GM19438 (cell line): ENCODE measurements around the gene NANOS2.
"Not testable (repeated sequence)": the region's sequence is repeated elsewhere in the genome, so short reads cannot be mapped to it uniquely, and the experiment has no call there.

Experiments used
- ATAC-seq: cut with Tn5 transposase; IDR thresholded peaks from one replicate; pipeline ENCODE4 v1.9.1; 2021; ENCODE audit warnings: low read depth; ENCODE audit not compliant: unreplicated experiment

NANOS2 gene

DNA sequence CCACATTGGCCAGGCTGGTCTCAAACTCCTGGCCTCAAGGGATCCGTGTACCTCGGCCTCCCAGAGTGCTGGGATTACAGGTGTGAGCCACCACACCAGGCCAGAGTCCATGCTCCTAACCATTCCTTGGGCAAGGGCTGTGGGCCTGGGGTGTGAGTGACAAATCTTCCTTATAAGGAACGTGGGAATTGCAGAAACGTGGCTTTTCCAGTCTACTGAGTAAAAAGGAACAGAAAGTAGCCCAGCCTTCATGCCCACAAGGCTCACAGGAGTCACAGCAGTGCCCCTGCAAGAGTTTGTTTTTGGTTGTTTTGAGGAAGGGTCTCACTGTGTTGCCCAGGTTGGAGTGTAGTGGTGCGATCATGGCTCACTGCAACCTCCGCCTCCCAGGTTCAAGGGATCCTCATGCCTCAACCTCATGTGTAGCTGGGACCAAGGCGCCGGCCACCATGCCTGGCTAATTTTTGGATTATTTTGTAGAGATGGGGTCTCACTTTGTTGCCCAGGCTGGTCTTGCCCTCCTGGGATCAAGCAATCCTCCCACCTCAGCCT lies 17.2 kb downstream of the NANOS2 start:
- no peak for ATAC-seq

DNA sequence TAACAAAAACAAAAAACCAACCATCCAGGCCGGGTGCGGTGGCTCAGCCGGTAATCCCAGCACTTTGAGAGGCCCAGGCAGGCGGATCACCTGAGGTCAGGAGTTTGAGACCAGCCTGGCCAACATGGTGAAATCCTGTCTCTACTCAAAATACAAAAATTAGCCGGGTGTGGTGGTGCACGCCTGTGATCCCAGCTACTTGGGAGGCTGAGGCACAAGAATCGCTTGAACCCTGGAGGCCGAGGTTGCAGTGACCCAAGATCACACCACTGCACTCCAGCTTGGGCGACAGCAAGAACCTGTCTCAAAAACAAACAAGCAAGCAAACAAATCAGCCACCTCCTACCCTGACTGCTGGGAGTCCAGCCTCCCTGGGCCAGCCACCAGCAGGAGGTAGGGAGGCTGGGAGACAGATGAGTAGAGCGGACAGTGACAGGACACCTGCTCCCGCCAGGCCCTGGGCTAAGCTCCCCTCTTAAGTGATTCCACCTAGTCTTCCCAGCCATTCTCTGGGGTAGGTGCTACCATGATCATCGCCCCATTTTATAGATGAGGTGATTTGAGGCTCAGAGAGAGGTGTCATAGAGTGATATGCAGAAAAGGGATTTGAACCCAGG lies 18.5 kb downstream of the NANOS2 start:
- not testable (repeated sequence) for ATAC-seq

DNA sequence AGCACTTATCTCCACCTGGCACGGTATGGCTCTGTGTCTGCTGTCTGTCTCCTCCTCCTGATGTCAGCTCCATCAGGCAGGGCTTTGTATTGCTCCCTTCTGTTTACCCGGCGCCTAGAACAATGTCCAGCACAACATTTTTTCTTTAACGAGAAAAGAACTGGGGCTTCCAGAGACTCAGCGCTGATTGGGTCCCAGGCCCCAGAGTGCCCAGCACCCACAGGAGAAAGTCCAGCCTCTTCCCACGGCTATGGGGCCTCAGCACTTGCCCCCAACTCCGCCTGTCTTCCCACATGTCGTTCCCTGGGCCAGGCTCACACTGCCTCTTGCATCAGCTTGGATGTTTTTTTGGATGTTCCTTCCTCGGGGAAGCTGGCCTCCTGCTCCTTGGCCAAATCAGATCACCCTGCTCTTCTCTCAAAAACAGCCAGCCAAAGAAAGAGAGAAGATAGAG lies 19.0 kb downstream of the NANOS2 start:
- no peak for ATAC-seq

DNA sequence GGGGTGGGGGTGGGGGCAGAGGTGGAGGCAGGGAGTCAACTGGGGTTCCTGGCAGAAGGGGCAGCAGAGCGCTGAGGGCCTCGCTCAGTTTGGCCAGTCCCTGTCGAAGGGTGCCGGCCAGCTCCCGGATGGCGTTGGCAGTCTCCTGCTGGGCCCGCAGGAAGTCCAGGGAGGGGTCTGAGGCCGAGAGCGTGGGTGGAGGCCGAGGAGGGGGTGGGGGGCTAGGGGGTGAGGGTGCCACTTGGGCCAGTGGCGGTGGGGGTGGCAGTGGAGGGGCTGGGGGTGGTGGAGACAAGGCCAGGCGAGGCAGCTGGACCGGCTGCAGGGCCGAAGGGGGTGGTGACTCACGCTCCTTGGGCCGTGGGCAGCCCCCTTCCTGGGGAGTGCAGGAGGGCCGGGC lies 23.7 kb downstream of the NANOS2 start:
- no peak for ATAC-seq

DNA sequence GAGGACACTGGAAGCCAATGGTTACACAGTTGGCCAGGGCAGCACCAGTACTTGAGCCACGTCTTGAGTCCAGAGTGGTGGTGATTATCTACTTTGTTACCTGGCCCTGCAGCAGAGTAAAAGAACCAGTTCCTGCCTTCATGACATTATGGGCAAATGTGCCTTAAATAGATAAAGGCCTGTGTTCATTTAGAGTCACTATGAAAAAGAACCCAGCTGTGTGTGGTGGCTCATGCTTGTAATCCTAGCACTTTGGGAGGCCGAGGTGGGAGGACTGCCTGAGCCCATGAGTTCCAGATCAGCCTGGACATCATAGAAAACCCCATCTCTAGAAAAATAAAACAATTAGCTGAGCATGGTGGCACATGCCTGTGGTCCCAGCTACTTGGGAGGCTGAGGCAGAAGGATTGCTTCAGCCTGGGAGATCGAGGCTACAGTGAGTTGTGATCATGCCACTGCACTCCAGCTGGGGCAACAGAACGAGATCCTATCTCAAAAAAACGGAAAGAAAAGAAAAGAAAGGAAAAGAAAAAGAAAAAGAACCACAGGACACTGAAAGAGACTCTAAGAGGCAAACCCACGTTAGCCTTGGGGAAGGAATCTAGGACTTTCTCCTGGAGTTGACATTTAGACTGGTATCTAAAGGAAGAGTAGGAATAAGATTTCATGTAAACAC lies 25.2 kb downstream of the NANOS2 start:
- no peak for ATAC-seq

DNA sequence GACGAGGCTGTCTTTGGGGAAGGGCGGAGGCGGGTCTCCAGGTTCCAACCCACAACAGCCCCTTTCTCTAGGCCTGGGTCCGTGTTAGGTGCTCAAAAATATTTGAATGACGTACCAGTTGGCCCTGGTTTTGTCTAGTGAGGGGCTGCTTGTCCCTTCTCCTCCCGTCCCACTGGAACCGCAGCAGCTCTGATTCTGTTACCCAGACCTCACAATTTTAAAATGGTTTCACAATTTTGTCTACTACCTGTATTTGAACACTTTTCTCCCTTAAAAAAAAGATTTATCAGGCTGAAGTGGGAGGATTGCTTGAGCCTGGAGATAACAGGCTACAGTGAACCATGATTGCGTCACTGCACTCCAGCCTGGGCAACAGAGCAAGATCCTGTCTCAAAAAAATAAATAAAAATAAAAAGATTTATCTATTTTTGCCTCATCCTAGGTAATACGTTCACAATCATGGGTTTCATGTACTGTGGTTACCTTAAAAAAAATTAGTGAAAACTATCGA lies 27.3 kb downstream of the NANOS2 start:
- ATAC-seq = no peak

DNA sequence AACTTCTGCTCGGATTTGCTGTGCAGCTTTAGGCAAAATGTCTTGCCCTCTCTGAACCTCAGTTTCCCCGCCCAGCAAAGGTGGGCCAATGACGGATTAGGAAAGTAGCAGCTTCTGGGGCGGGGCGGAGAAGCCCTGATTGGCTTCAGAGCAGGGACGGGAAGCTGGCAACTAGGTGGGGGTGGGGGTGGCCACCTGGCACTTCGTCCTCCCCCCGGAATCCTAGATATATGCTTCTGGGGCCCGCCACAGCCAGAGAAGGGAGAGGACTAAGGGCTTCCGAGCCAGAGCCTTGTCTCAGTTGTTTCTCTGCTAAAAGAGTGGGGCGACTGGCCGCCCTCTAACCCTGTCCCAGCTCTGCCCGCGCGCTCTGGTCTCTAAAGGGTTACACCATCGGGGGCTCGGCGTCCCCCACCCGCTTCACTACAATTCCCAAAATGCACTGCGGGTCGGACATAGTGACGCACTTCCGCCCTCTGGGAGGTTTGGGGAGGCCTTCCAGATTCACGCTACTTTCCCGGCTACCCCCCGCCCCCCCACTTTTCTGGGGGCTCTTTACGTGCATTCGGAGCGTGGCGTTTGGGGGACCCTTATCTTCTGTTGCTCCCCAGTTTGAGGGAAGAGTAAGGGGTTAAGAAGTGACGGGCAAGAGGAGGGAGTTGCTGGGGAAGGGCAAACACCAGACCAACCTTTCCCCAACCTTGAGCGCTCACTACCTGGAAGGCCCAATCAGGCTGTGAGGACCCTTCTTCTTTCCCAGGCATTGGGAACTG lies 28.0 kb downstream of the NANOS2 start:
- ATAC-seq = peak; percentile 54

DNA sequence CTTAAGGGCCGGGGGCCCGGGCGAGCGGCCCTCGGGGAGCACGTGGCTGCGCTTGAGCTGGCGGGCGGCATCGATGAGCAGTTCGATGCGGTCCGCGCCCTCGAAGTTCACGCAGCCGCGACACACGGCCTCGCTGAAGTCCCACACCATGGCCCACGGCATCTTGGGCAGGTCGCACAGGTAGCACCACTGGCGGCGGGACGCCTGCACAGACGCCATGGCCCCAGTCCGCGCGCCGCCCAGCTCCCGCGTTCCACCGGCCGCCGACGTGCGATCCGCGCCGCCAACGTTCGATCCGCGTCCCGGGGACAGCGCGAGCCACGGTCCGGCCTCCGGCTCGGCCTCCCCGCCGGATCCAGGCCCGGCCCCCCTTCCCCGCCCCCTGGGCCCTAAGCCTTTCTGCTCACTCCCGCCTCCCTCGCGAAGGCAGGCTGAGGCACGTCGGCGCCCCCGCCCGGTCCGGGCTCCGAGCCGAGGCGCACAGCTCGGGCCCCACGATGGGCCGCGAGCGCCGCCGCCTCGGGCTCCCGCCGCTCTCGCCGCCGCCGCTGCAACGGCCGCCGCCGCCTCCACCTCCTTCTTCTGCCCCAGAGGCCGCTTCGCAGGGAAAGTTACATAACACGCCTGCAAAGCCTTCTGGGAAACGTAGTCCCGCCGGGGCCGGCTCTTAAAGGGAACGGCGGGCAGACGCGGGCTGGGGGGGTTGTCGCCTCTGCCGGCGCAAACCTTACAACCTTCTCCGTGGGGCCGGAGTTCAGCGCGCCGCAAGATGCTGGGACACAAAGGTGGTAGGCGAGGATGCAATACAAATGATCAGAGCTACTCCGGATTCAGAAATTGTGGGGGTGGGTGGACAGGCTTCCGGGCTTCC lies 28.8 kb downstream of the NANOS2 start, which contains the start of gene IRF2BP1:
Gene IRF2BP1 (minus strand): TSS at position 586 of the 871 bp plus-strand sequence. CDS start 367 bp downstream, at position 219.
- peak; percentile 38 for ATAC-seq

DNA sequence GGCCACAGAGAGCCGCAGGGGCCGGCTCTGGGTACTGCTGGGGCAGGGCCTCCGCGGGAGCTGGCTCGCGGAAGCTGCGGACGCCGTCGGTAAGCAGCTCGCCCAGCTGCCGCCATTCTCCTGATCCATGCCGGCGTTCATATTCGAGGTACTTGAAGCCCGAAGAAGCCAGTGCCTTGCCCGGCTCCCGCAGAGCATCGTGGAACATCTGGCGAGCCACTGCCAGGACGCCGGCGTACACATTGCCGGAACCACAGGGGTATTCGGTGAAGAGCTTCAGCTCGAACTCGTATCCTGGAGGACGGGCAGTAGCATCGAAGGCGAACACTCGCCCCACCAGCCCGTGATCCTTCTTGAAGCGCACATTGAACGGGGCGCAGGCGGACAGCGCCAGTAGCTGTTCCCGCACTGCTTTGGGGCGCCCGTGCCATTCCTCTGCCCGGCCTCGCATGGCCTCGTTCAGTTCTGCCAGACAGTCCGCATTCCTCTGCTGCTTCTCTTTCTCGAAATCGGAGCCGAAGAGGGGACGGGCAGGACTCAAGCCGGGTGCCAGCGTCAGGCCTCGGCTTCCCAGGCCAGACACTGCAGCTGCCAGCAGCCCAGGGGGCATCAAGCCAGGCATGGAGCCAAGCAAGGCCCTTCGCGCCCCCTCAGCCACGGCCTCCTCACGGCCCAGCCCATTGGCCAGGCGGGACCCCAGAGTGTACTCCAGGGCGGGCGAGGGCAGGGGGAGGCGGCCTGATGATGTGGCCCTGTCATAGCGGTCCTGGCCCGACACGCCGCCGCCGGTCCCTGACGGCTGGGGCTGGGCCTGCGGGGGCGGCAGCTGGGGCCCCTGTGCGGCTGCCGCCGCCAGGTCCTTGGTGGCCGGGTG lies 29.7 kb downstream of the NANOS2 start:
- ATAC-seq = no peak

DNA sequence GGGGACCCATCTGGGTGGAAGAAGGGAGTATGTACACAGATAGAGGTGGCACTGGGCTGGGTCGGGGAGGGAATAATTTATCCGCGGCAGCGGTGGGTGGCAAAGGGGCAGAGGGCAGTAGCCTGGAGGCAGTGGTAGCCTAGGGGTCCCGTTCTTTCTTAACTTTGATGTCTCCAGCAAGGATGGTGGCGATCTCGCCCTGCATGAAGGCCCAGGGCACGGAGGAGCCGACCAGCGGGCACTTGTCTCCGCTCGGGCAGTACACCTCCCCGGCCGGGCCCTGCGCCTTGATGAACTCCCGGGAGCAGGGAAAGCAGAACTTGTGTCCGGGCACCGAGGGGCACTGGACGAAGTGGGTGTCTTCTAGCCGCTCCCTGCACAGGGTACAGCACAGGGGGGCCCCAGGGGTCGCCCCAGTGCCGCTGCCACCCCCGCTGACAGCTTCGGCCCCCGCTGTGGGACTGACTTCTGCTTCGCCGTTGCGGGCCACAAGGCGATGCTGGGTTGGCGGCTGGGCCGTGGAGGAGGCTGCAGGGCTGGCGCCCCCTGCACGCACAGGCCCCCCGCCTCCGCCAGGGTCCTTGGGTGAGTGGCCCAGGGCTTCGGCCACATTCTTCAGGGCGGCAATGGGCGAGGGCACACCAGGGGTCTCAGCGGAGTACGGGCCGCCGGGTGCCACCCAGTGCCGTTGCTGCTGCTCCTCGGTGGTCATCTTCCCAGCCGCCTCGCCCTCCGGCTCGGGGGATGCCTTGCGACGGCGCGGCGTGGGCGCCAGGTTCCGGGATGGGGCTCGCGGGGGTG lies 30.5 kb downstream of the NANOS2 start:
- no peak for ATAC-seq

DNA sequence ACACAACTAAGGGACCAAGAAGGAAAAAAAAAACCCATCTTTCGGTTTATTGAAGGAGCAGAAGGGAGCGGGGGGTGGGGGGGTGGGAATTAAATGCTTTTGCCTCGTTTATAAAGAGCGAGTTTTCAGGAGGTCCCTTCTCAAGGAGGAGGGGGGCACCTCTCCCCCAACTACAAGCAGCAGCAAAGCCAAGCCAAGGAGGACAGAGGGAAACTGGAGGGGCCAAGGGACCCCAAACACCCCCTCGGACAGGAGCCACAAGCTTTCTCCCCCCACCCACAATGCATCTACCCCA lies 31.0 kb downstream of the NANOS2 start:
- ATAC-seq = no peak

DNA sequence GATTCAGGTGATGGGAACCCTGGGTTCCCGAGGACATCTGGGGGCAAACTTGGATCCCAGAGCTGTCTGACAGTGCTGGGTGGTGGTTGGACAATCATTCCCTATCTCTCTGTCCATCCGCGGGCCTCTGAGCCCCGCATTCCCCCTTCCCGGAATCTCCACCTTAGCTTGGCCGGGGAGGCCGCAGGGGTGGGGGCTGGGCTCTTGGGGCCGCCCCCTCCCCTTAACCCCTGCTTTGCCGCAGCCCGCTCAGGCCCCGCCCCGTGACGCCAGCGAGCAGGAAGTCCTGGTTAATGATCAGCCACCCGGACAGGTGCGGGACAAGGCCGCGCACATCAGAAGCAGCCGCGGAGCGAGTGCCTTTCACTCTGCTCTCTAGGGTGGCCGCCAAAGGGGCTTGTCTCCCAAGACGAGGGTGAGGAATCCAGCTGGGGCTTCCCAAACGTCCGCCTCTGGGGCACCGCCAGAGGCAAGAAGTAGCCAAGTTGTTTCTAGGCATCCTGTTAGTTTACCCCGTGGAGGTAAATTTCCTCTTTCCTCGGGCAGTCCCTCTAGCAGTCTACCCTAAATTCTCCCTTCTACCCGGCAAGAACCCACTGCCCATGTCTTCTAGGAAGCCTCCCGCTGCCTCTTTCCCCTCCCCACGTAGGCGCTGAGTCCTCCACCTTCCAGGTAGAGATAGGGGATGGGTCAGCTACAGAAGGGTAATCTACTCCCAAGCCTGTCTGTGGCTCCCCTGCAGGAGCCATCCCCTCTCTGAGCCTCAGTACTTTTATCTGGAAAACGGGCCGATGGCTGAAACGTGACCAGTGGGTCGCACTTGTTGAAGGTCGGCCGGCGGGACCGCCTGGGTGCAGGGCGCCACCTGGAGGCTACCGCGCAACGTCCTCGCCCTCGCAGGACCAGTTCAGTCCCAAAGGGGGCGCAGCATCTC lies 31.7 kb downstream of the NANOS2 start:
- ATAC-seq = no peak

DNA sequence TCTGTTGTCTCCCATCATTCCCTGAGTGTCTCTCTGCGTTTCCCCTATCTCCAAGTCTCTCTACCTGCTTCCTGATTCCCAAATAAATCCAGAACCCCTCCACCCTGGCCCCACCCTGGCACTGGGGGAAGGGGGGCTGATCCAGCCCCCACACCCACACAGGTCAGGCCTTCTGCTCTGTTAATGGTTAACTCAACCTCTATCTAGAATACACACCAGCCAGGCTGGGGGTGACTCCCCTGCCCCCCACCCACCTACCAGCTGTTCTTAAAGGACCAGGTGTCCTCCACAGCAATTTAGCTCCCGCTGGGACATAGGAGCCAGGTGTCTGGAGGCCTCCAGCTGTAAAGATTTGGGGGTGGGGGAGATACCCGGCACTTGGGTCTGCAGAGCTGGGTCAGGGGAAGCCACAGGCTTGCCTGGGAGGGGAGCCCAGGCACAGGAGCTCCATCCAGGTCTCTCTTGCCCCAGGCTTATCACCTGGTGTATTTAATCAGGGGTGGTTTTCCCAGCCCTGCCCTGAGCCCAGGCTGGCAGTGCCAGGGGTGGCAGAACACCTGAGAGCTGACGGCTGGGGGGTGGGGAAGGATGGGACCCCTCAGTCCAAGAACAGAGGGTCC lies 32.6 kb downstream of the NANOS2 start:
- ATAC-seq = no peak

DNA sequence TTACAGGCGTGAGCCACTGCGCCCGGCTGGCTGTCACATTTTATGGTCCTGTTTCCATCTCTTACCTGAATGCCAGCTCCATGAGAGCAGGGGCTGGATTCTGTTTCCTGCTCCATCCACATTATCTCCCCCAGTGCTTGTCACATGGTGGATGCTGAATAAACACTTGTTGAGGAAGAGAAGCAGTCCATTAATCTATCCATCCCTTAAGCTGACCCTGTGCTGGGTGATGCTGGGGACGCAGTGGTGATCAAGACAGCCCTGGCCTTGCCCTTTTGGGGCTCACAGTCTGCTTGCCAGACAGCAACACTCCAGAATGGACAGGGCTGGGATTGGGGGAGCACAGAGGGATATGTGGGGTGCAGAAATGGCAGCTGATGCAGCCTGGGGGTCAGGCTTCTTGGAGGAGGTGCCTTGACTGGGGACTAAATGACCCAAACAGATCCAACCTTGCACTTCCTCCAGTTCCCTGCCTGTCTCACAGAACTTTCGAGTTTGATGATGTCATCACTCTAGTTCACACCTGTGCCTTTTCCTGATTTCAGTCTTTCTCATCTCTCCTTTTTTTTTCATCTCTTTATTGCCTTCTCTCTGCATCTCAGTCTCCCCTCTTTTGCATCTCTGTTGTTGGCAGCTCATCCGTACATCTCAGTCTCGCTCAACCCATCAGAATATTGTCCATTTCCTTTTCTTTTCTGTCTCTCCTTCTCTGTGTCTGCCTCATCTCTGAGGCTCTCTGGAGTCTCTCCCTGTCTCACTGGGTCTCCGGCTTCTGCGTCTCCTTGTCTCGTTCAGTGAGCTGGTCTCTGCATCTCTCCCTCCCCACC lies 33.3 kb downstream of the NANOS2 start:
- ATAC-seq = no peak

DNA sequence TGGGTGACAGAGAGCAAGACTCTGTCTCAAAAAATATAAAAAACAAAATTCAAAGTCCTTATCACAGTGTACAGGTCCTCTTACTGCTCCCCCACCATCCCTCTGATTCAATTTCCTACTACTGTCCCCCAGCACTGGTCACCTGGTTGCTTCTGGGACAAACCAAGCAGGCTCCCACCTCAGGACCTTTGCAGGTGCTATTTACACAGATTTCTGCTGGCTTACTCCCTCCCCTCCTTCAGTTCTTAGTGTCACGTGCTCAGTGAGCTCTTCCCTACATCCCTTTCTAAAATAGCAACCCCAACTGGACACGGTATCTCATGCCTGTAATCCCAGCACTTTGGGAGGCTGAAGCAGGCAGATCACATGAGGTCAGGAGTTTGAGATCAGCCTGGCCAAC lies 34.6 kb downstream of the NANOS2 start:
- ATAC-seq = no peak

DNA sequence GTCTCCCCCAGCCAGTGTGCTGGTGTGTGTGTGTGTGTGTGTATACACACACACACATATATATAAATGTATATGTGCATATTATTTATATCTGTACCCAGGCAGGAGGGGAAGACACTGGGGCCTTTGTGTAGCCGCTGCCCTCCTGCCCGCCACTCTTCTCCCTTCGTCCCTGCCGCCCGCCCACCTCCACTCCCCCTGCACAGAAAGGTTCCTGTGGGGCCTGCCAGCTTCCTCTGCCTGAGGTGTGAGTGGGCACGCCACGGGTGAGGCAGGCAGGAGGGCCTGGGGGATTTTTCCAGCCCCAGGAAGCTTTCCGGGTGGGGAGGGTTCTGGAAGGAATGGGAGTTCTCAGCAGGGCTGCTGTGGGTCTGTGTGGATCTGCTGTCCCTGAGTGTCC lies 35.5 kb downstream of the NANOS2 start:
- no peak for ATAC-seq
